Natural killer cell (primary cell): Measurements from ENCODE around the gene ZCCHC9. TPM values are rescaled to one million over a fixed set of nuclear protein-coding genes. Genes with fewer than 3 reads are reported as not detected.
A peak's percentile ranks its signal among the peaks of the same experiment; 100 is the strongest.

Source experiments
- ATAC-seq, 3 donors: fragments of 150-1000 bp in 2 of 3; fragments of 200-7000 bp in 1 of 3; cut with Tn5 transposase; 1 replicate in 1 of 3; 2 replicates in 2 of 3; pipeline ENCODE4 v1.10.0; 2021; ENCODE audit warnings: mild to moderate bottlenecking in 2 of 3, moderate library complexity in 2 of 3
- DNase-seq, 2 donors: peaks; one replicate each; pipeline versions ENCODE4 v3.0.0 to v3.0.0-alpha.2; 2013 to 2021; ENCODE audit warnings: mixed read lengths in 1 of 2
- H3K27ac ChIP-seq: one replicate; pipeline ENCODE4 v1.5.1; 2013; ENCODE audit warnings: mild to moderate bottlenecking, low read length
- H3K27me3 ChIP-seq: one replicate; pipeline ENCODE4 v1.6.1; 2013; ENCODE audit warnings: low read length; ENCODE audit not compliant: control insufficient read depth, insufficient read depth
- H3K36me3 ChIP-seq: one replicate; pipeline ENCODE4 v1.6.1; 2013; ENCODE audit warnings: low read length; ENCODE audit not compliant: control insufficient read depth, insufficient read depth
- H3K4me1 ChIP-seq: one replicate; pipeline ENCODE4 v1.6.1; 2013; ENCODE audit warnings: low read length; ENCODE audit not compliant: control insufficient read depth, insufficient read depth
- H3K4me3 ChIP-seq: one replicate; pipeline ENCODE4 v1.5.1; 2013; ENCODE audit warnings: low read length
- H3K9me3 ChIP-seq: one replicate; pipeline ENCODE4 v1.6.1; 2013; ENCODE audit warnings: low read length; ENCODE audit not compliant: control insufficient read depth, insufficient read depth
- H3K27ac Mint-ChIP-seq, 2 donors: one replicate each; pipeline ENCODE4 v1.8.0; 2022; ENCODE audit warnings: mild to moderate bottlenecking in 2 of 2, mixed read lengths in 2 of 2, moderate library complexity in 1 of 2
- H3K27me3 Mint-ChIP-seq, 2 donors: one replicate each; pipeline ENCODE4 v1.8.0; 2022; ENCODE audit warnings: low read depth in 2 of 2, mixed read lengths in 2 of 2
- H3K36me3 Mint-ChIP-seq: one replicate; pipeline ENCODE4 v1.8.0; 2022; ENCODE audit warnings: mixed read lengths
- H3K4me1 Mint-ChIP-seq, 2 donors: one replicate each; pipeline ENCODE4 v1.8.0; 2022; ENCODE audit warnings: mixed read lengths in 2 of 2
- H3K4me3 Mint-ChIP-seq: one replicate; pipeline ENCODE4 v1.8.0; 2022; ENCODE audit warnings: mild to moderate bottlenecking, moderate library complexity, mixed read lengths
- H3K9me3 Mint-ChIP-seq, 2 donors: one replicate each; pipeline ENCODE4 v1.8.0; 2022; ENCODE audit warnings: mixed read lengths in 2 of 2
- WGBS: methylation state at CpG from one replicate; pipeline ENCODE4 v1.1.7; 2013; ENCODE audit warnings: missing lambda C conversion rate; ENCODE audit not compliant: insufficient coverage; 5-methylcytosine and 5-hydroxymethylcytosine counted together
- intact Hi-C: fragments of 100-400 bp; cut with micrococcal nuclease; formaldehyde crosslinking; loops from one replicate; pipeline ENCODE4 v1.14.2; 2022
- total RNA-seq, 4 donors: library from RNA; stranded (reverse); fragments of 120-200 nt in 1 of 4; gene quantifications; one replicate each; pipeline versions ENCODE4 v1.2.3 to v1.2.4, GENCODE V29; 2013 to 2022
- TF ChIP-seq, protein P1 (sequence below): fragments of 200-600 bp; IDR thresholded peaks from one replicate; pipeline ENCODE4 v1.8.0; 2022; ENCODE audit warnings: antibody characterized with exemption

Gene ZCCHC9
- total RNA-seq, 3 donors from 2014 or later (not counting 1 experiment from before 2014, with no cell fraction given): 9.4 to 10.8 (median 9.8) TPM

DNA sequence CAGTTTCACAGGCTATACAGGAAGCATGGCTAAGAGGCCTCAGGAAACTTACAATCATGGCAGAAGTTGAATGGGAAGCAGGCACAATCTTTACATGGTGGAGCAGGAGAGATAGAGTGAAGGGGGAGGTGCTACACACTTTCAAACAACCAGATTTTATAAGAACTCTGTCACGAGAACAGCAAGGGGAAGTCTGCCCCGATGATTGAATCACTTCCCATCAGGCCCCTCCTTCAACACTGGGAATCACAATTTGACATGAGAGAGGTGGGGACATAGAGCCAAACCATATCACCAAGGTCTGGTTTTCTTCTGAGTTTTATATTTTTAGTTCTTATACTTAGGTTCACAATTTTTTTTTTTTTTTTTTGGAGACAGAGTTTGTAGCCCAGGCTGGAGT is 16.1 kb downstream of the ZCCHC9 start:
- intact Hi-C loops: no loop called here
- DNase-seq: no peak
- Histone ChIP-seq H3K27me3 (no peaks in the 10 kb centered on the region), H3K4me3 (no peak overlapping the region), H3K4me1 (no peaks in the 10 kb centered on the region), H3K27ac (no peak overlapping the region), H3K9me3 (no peaks in the 10 kb centered on the region), H3K36me3 (peaks cover 9% of the 10 kb centered on the region)
- Mint-ChIP-seq H3K36me3 (no peaks in the 10 kb centered on the region), H3K4me1 (no peaks in the 10 kb centered on the region), H3K27me3 (no peaks in the 10 kb centered on the region), H3K27ac (no peak overlapping the region), H3K9me3 (peaks cover 0 to 2% of the 10 kb centered on the region in 2 donors), H3K4me3 (no peak overlapping the region)
- no peak for ATAC-seq
- TF ChIP-seq, protein P1, sequence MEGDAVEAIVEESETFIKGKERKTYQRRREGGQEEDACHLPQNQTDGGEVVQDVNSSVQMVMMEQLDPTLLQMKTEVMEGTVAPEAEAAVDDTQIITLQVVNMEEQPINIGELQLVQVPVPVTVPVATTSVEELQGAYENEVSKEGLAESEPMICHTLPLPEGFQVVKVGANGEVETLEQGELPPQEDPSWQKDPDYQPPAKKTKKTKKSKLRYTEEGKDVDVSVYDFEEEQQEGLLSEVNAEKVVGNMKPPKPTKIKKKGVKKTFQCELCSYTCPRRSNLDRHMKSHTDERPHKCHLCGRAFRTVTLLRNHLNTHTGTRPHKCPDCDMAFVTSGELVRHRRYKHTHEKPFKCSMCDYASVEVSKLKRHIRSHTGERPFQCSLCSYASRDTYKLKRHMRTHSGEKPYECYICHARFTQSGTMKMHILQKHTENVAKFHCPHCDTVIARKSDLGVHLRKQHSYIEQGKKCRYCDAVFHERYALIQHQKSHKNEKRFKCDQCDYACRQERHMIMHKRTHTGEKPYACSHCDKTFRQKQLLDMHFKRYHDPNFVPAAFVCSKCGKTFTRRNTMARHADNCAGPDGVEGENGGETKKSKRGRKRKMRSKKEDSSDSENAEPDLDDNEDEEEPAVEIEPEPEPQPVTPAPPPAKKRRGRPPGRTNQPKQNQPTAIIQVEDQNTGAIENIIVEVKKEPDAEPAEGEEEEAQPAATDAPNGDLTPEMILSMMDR: no peak
- no CpG with 5 or more reads among the region's 2 CpGs for WGBS

DNA sequence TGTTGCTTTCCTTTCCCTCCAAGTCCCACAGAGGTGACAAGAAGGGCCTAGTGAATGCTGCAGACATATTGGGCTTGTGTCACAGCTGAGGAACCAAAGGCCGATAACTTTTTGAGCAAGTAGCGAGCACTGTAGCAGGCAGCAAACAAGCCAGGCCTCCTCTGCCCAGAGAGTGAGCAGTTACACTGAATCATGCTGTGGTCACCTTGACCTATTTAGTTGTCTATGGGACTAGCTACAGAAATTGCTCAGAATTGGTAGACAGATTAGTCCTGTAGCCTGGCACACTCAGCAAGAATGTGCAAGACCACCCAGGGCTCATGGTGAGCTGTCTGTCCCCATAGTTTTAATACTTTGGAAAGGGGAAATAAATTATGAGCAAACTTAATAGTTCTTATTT is 25.2 kb downstream of the ZCCHC9 start:
- intact Hi-C loops: no loop called here
- no peaks in the 10 kb centered on the region for H3K4me1 ChIP-seq
- no peaks in the 10 kb centered on the region for H3K36me3 ChIP-seq
- Mint-ChIP-seq H3K4me1 (no peaks in the 10 kb centered on the region), H3K27me3 (peaks cover 7 to 8% of the 10 kb centered on the region in 2 donors), H3K36me3 (no peaks in the 10 kb centered on the region), H3K27ac (no peak overlapping the region), H3K9me3 (no peaks in the 10 kb centered on the region), H3K4me3 (no peak overlapping the region)
- no peak overlapping the region for H3K27ac ChIP-seq
- ATAC-seq (no peak), DNase-seq (no peak)
- WGBS: 88% methylated on average over 2 of the region's 2 CpGs
- H3K9me3 ChIP-seq: no peaks in the 10 kb centered on the region
- no peaks in the 10 kb centered on the region for H3K27me3 ChIP-seq
- TF ChIP-seq, protein P1: no peak
- H3K4me3 ChIP-seq: no peak overlapping the region

DNA sequence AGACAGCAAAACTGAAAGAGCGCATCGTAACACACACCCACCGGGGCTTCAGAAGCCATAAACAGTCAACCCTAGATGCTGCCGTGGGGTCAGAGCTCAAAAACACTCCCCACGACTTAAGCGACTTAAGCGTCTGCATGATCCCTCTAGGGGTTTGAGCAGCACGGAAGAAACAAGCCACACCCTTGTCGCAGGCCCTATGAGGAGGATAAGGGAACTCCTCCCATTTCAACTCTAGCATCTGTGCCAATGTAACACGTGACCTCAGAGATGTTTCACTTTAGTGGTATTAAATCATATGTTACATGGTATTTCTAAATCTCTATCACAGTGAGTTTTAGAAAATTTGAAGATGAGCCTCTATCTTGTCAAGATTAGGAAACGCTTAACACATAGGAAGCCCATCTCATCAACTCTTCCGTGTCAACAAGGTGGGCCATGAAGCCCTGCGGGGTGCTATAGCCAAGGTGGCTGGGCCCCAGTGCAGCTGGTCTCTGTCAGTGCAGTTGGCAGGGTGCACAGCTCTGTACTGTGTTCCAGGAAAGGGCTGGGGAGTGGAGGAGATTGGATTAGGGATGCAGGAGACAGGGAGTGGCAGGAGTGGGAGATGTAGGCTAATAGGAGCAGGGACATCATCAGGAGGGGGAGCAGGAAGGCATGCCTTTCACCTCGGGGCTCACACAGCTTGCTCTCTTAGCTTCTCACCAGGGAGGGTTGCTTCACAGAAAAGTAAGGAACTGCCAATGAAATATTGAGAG is 33.1 kb downstream of the ZCCHC9 start:
- H3K27ac Mint-ChIP-seq: no peak overlapping the region
- Histone ChIP-seq H3K27me3 (no peaks in the 10 kb centered on the region), H3K27ac (no peak overlapping the region), H3K4me1 (no peaks in the 10 kb centered on the region), H3K9me3 (no peaks in the 10 kb centered on the region), H3K36me3 (no peaks in the 10 kb centered on the region), H3K4me3 (no peak overlapping the region)
- ATAC-seq (no peak), DNase-seq (peak in 1 of 2 donors; percentile 3)
- 91% methylated on average over 13 of the region's 14 CpGs for WGBS
- H3K36me3 Mint-ChIP-seq: no peaks in the 10 kb centered on the region
- intact Hi-C loops: no loop called here
- TF ChIP-seq, protein P1: no peak
- no peak overlapping the region for H3K4me3 Mint-ChIP-seq
- peaks cover 0 to 7% of the 10 kb centered on the region in 2 donors for H3K27me3 Mint-ChIP-seq
- no peaks in the 10 kb centered on the region for H3K4me1 Mint-ChIP-seq
- H3K9me3 Mint-ChIP-seq: peaks cover 0 to 2% of the 10 kb centered on the region in 2 donors

DNA sequence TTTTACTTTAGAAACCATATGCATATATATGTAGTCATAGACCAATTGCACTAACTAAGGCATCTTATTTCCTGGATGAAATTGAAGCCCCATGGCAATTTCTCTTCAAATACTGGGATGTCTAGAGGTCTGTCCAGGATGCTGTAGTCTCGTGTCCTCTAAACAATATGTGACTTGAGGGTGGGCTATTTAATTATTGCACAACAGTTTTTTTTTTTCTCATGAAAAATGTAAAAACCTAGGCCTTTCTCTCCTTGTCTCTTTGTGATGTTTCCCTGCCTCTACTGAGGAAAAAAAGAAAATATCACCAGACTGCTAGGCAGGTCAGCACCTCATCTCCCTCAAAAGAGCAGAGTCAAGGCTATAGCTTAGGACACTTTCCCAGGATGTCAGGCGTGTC is 34.6 kb downstream of the ZCCHC9 start:
- no peak for DNase-seq
- Histone ChIP-seq H3K27ac (no peak overlapping the region), H3K4me3 (no peak overlapping the region), H3K9me3 (no peaks in the 10 kb centered on the region), H3K4me1 (no peaks in the 10 kb centered on the region), H3K36me3 (no peaks in the 10 kb centered on the region), H3K27me3 (no peaks in the 10 kb centered on the region)
- Mint-ChIP-seq H3K4me3 (no peak overlapping the region), H3K4me1 (no peaks in the 10 kb centered on the region), H3K9me3 (peaks cover 0 to 2% of the 10 kb centered on the region in 2 donors), H3K36me3 (no peaks in the 10 kb centered on the region), H3K27me3 (peaks cover 0 to 7% of the 10 kb centered on the region in 2 donors), H3K27ac (no peak overlapping the region)
- TF ChIP-seq, protein P1: no peak
- intact Hi-C loops: no loop called here
- no peak for ATAC-seq
- 86% methylated on average over 1 of the region's 2 CpGs for WGBS
